OCI-M2 (cell line): Measurements from ENCODE around the gene SPANXN1.
"Not testable (repeated sequence)": the region's sequence is repeated elsewhere in the genome, so short reads cannot be mapped to it uniquely, and the experiment has no call there.

Experiments
- DNase-seq: peaks from one replicate; lab custom pipeline; 2025; ENCODE audit not compliant: unreplicated experiment; lab: John Stamatoyannopoulos, UW

Gene SPANXN1, protein sequence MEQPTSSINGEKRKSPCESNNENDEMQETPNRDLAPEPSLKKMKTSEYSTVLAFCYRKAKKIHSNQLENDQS

GRCh38 chrX:145247203-145247602, at the start of gene SPANXN1:
SPANXN1 (plus strand) TSS chrX:145247503; CDS start chrX:145247587, 84 bp downstream.
- DNase-seq, result not testable (repeated sequence)

DNA sequence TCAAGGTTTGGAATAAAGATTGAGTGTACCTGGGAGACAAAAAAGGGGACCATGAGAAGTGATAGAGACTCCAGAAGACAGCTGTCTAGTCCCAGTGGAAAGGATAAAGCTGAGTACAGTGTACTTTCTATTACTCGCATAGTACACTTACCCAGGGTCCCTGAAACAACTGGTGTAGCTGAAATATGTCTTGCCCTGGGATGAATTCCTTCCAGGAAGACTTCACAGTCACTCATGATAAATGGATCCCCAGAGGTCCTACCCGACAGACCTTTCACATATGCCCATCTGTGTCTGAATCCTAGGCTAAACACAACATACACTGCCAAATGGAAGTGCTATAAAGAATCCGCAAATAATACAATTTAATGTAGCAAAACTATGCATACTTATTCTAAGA, 48.2 kb upstream of the SPANXN1 start:
- no peak for DNase-seq

GRCh38 chrX:145213504-145213903, 33.8 kb upstream of the SPANXN1 start:
- no peak for DNase-seq

GRCh38 chrX:145292218-145292617, 44.9 kb downstream of the SPANXN1 start:
- no peak for DNase-seq
